GM18517 (cell line): ENCODE measurements around the gene EML1.

Experiments used
- ATAC-seq: cut with Tn5 transposase; IDR thresholded peaks from one replicate; pipeline ENCODE4 v1.9.1; 2021; ENCODE audit warnings: mild to moderate bottlenecking, moderate library complexity; ENCODE audit not compliant: unreplicated experiment

The EML1 gene

DNA sequence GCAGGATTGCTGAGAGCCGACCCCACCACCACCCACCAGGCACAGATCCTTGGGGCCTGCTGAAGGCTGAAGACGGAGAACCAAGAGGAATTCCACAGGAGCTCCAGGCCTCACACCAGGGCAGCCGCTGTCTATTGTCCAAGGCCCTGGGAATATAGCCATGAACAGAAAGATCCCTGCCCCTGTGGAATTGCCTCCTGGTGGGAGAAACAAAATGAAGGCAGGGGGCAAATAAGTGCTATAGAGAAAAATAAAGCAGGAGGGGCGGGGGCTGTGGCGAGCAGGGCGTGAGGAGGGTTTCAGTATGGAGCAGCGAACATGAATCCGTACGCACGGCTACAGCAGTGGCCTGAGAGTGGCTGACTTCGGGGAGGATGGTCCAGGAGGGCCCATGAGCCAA, 96.1 kb downstream of the EML1 start:
- no peak for ATAC-seq

DNA sequence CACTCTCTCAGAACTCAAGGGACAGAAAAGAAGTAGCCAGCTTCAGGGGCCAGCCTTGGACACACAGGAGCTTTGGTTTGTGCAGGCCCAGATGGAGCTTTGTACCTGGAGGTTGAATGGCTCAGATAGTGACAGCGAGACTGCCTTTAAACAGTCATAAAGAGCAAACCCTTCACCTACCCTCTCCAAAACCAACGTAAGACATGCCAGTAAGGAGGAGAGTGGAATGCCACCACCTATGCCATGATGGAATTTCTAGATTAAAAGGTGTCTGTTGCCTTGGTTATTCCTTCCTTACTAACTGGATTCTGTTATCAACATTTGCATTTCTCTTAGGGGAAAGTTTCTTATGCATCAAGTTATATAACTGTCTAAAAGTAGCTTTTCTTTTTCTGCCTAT, 98.1 kb downstream of the EML1 start:
- no peak for ATAC-seq

DNA sequence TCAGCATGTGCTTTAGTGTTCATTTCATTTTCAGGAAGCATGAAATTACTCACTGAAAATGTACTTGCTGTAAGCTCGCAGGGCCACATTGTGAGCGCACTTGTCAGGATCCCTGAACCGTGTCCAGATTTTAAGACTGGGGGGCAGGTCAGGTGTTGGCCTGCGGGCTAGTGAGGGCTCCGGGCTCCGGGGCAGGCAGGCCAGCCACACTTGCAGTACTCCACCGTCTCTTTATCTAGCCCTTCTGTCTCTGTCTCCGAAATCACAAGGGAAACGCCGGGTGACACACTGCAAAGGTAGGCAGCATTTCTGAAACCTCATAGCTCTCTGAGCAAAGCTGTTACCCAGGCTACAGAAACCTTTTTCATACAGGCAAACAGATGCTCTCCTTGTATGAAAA, 98.7 kb downstream of the EML1 start:
- ATAC-seq = no peak

DNA sequence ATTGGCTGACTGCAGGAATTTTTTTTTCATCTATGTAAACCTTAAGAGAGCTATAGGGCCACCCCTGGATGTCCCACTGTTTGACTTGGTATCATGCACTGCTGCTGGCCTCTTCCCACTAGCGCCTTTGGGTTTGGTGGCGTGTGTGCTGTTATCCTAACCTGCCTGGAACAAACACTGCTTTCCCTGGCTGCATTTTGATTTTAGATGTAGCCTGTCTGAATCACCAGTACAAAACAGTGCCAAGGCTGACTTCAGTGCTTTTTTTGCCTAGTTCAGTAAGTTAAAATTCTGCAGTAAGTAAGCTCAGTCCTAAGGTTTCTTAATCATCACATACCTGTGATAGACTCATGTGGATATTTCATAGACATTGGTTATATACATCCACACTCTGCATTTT, 99.2 kb downstream of the EML1 start:
- no peak for ATAC-seq

DNA sequence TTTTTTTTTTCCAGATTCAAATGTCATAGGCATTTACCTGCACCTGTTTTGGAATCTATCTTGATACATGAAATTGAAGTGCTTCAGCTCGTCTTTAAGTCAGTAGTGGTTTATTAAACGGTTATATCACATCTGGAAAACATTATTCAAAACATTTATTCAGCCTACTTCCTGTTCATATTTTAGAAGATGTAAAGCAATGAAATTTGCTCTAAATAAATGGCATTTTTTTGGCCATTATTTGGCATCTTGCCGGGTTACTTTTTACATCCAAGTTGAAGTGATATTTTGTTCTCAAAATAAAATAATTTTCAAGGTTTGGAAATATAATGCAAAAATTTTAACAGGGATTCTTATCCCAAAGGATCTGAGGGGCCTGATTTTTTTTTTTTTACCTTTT, 103.1 kb downstream of the EML1 start:
- no peak for ATAC-seq

DNA sequence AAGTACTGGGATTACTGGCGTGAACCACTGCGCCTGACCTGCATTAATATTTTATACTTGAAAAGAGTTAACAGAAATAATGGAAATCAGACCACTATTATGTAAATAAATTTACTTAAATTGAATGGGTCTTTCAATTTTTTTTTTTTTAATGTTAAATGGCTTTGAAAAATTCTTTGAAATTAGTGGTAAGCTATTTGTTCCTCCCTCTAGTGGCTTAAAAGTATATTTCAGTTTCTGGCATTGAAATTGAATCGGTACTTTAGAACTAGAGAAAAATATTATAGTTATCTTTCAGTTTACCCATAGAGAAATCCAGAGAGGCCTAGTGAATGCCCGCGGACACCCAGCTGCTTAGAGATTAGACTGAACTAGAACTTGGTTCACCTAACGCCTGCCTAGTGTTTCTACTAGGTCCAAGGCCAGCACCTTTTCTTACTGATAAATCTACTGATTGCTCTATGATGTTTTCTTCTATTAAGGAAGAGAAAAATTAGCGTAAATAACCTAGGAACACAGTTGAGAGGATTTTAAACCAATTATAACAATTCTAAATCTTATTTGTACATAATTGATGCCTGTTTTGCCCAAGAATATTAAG, 106.5 kb downstream of the EML1 start:
- no peak for ATAC-seq

DNA sequence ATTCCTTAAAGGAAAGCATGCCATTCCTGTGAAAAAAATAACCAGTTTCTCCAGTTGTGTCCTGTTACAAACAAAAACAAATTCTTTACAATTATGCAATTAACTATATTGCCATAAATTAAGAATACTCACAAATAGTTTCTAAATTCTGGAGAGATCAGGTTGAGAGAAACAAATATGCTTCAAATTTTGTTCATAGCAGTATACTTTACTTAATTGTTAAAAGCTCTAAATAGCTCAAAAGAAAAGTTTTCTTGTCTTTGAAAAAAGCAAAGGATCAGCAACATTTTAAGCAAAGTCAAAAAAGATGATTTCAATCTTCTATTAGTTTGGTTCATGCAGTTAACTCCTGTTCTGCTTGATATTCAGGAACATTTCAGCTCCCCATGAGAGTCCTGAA, 109.7 kb downstream of the EML1 start:
- ATAC-seq = no peak

DNA sequence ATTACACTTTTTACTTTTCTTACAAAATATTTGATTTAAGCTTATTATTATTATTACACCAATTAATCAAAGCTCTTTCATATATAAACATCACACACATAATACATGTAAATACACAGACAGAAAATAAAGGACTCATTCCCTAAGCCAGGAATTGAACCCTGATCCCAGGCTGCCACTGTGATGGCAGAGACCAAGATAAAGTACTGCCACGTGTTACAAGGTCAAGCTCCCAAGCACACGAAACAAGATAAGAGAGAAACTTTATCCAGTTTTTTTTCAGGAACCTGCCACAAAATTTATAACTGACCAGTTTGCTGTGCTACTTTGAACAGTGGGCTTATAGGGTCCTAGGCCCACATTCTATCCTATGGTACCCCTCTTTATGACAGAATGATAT, 111.3 kb downstream of the EML1 start:
- no peak for ATAC-seq

DNA sequence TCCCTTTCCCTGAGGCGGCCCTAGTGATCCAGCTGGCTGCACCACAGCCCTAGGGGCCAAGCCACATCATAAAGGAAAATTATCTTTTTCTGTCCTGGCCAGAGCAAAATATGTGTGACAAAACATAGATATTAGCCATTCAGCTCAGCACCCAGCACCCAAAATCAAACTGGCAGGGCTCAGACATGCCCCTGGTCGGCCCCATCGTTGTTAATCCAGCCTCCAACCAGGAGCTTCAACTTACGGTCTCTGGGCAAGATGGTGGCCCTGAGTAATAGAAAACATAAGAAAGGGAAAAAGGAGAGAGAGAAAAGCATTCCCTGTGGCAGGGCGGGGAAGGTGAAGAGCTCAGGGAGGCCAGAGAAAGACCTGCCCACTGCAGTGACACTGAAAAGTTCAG, 111.9 kb downstream of the EML1 start:
- ATAC-seq = no peak

DNA sequence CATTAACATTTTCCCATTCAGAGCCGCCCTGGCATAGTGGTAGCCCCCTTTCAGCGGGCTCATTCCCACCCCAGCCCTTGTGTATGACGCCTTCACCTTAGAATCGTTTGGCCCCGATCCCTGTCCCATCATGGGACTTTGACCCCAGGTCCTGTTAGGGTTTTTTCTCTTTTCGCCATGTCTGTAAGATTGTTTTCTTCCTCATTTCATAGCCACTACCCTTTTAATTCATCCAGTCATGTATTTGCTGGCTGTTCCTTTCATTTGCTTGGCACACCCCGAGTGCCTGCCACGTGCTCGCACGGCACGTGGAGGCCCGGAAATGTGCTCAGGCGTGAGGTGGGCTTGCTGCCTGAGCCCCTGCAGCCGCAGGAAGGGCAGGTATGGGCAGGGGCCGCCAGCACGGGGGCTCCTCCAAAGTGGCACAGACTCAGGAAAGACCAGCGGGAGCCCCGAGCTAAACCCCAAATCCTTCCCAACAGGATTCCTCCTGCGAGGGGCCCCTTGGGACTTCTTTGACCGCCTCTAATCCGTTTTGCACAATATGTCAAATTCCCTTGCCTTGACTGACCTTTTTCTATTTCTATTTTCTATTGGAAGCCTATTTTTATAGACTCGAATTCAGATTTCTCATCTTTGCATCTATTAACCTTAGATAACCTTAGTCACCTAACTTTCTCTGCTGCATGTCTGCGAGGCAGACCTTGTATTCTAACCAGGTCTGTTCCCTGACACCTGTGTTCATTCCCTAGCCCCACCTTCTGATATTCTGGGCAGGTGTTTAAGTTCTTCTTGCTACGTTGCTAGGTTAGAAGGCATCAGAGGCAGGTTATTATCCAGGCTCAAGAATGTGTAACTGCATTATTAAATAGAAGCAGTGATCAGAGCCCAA, 114.8 kb downstream of the EML1 start:
- ATAC-seq = no peak

DNA sequence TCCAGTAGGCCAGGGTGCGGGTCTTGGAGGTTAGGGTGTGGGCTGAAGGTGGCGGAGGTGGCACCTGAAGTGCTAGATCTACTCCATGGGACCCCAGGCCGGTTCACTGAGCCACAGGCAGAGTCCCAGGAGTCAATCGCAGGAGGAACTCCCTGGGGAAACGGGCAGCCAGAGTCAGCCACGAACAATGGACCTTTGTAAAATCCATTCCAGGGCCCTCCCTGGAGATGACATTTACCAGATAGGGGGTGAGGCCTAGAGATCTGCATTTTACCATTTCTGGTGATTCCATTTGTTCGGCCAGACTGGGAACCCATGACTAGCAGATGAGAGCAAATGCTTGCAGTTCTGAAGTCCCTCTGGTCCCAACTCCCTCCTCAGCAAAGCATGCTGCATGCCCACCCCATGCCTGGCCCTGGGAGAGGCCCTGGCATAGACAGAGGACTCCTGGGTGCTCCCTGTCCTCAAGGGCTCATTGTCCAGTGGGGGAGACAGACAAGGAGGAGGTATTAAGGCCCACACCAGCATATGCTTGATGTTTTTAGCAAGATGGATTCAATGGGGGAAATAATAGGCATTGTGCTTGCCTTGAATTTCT, 115.5 kb downstream of the EML1 start:
- no peak for ATAC-seq

DNA sequence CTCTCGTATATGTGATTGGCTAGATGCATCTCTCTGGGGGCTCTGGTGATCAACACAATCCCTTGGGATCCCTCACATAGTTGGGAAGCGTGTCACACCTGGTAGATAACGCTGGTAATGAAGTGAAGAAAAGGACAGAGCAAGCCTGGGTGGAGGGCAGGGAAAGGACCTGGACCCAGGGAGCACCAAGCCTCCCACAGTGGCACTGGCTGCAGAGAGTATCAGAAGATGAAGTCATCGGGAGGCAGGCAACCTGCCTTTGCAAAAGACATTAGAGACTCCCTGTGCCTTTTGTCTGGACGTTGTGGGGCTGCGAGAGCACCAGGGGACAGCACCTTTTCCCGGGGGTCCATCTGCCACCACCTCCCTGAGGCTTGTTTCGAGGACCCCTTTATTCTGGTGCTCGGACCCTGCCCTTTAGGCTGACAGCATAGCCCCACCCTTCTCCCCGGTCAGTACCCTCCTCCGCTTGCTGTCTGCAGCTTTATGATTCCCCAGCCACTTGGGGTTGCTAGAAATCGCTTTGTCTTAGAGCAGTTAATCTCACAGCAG, 116.4 kb downstream of the EML1 start:
- ATAC-seq = no peak

DNA sequence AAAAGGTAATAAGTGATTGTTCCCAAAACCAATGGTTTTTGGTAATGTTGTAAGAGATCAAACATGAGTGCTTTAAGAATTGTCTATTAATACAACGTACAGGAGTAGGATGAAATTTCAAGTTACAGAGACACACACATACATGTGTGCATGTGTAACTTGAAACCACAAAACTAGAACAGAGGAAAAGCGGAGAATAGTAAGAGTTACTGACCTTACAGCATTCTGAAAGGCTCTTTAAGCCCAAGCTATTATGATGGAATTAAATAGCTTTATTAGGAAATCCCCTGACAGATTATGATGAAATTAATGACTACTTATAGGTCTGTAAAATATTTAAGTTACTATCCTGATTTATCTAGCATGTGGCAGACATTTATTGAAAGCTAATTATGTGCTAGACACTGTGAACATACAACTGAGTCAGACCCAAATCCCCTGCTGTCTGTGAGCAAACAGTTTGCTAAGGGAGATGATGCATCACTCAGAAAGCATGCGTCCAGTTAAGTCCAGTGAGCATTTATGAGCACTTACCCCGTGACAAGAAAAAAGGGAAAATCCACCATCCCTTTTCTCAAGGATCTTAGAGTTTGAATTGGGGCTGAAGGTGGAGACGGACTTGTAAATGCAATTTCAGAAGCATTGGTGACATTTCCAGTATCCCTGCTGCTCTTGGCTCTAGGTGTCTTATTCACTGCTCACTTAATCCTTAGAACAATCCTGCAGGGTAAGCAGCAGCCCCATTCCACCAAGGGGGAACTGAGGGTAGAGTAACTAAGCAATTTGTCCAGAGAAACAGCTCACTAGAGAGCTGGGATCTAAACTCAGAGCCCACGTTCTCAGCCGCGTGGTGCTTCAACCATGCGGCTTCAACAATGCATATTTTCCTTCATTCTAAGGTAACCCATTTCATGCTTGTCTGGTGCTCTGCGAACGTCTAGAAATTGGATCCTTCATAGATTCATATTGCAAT, 117.4 kb downstream of the EML1 start:
- ATAC-seq = no peak

DNA sequence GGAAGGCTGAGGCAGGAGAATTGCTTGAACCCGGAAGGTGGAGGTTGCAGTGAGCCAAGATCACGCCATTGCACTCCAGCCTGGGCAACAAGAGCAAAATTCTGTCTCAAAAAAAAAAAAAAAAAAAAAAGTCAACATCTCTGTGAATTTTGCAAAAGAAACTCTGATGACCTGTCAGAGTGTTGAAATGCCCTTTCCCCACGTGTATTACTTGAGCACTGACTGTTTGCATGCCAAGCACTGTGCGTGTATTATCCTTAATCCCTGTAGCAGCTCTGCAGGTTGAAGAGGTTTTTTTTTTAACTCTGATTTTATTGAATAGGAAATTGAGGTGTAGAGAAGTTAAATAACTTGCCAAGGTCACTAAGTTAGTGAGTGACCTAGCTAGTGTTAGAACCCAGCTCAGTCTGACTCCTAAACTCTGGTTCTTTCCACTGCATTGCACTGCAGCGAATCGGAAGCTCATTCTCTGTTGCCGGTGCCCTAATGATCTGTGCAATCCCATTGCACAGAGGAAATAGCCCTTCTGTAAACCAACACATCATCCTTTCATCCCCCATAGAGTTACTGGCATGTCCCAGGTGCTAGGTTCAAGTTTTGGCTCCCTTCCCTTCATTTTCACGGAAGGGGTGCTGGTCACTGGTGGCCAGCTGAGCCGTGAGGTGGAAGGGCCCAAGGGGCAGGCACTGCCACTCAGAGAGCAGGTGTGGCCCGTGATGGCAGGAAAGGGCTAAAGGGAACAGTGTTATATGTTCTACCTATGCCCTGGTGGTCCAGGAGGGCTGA, 122.3 kb downstream of the EML1 start:
- no peak for ATAC-seq

DNA sequence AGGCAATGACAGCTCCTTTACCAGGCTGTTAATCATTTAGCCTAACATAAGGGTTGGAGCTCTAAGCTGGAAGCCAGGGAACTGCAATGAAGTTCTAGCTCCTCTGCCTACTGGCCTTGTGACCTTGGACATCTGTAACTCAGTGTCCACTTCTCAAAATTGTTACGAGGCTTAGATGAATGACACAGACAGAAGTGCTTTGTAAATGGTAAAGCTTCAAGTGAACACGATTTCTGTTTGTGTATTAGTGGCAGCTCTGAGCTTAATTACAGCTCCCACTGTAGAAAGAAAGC, 122.8 kb downstream of the EML1 start:
- ATAC-seq = no peak

DNA sequence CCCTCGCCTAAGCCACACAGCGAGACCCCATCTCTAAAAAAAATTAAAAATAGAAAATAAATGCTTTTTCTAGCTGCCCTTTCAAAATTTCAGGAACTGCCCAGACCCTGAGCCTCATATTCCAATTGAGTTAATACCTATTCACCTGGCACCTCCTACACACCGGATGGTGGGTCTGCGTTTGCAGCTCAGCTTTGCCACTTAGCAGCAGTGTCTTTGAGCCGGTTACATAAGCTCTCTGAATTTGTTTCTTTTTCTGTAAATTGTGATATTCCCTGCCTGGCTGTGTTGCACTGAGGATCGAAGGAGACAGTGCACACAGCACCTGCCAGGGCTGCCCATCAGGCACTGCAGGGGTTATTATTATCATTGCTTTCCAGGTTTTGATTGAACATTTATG, 125.6 kb downstream of the EML1 start:
- ATAC-seq = no peak

DNA sequence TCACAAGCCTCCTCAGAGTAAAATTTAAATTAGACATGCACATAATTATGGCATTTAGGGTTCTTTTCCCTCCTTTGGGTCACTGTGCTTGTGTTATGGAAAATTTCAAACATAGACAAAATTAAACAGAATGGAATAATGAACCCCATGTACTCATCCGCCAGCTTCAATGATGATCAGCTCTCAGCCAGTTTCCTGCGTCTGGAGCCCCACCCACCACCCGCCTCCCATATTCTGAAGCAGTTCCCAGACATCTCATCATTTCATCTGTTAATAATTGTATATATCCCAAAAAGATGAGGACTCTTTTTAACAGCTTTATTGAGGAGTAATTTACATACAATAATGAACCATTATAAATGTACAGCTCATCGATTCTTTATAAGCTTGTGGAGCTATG, 128.2 kb downstream of the EML1 start:
- ATAC-seq = no peak

DNA sequence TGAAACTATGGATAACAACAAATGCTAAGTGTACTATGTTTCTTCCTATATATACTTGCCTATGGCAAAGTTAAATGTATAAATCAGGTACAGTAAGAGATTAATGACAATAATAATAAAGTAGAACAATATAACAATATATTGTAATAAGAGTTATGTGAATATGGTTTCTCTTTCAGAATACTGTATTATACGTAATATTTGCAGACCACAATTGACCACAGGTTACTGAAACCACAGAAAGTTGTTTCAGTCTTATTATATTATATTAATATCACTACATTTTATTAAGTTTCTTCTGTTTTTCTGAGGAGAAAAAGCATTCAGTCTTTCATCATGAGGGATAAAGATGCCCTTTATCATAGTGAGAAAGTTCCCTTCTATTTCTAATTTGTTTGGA, 131.2 kb downstream of the EML1 start:
- ATAC-seq = no peak

DNA sequence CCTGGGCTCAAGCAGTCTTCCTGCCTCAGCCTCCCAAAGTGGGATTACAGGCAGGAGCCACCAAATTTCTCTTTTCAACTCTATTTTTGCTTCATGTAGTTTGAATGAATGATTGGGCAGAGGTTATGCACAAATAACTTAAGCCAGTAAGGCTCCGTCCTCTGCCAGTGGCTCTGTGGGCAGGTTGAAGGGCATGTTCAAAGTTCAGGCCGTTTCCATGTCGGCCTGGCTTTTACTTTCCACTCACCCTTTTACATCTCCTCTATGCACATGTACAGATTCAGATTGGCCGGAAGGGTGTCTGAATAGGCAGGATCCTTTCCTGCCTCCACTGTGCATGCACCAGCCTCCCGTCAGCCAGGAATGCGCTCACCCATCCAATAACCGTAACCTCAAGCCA, 132.3 kb downstream of the EML1 start:
- no peak for ATAC-seq

DNA sequence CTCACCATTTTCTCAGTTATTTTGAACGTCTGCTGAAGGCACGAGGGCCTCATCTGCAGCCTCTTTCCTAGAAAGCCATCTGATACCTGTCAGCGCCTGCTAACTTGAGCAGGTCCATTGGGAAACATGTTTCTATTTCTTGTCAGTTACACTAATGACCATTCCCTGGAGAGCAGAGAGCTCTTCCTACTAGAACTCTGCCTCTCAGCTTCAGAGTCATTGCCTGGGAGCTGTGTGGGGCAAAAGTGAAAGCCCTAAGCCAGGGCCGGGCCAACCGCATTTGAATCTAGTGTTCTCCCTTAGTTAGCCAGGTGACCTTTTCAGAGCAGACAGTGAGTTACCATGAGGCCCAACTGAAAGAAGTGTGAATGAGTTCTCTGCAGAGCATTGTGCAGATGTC, 135.8 kb downstream of the EML1 start:
- ATAC-seq = no peak
